Uterus (tissue), 4 donors: ENCODE results near the gene PEX10. TPM values are rescaled to one million over a fixed set of nuclear protein-coding genes. Genes with fewer than 3 reads are reported as not detected.

Source experiments
- DNase-seq, 2 donors: peaks; one replicate each; pipeline ENCODE4 v3.0.0-alpha.2; 2019 to 2020
- H3K27ac ChIP-seq, 2 donors: fragments of 200-600 bp; sonication (generic); 1 replicate in 1 of 2; 2 replicates in 1 of 2; pipeline ENCODE4 v1.5.1; 2016 to 2018
- H3K27me3 ChIP-seq, 2 donors: fragments of 200-600 bp; sonication (generic); one replicate each; pipeline ENCODE4 v1.5.1; 2018 to 2019; ENCODE audit warnings: control low read depth in 1 of 2
- H3K36me3 ChIP-seq, 2 donors: fragments of 200-600 bp; sonication (generic); one replicate each; pipeline ENCODE4 v1.5.1; 2019; ENCODE audit warnings: control low read depth in 1 of 2
- H3K4me1 ChIP-seq, 2 donors: fragments of 200-600 bp; sonication (generic); one replicate each; pipeline ENCODE4 v1.5.1; 2018 to 2019; ENCODE audit warnings: control low read depth in 1 of 2
- H3K4me3 ChIP-seq, 2 donors: fragments of 200-600 bp; sonication (generic); 1 replicate in 1 of 2; 2 replicates in 1 of 2; pipeline ENCODE4 v1.5.1; 2018 to 2019; ENCODE audit warnings: mild to moderate bottlenecking in 1 of 2
- H3K9me3 ChIP-seq, 2 donors: fragments of 200-600 bp; sonication (generic); one replicate each; pipeline ENCODE4 v1.5.1; 2019; ENCODE audit warnings: control low read depth in 1 of 2
- CTCF ChIP-seq, 4 experiments: fragments of 200-600 bp in 2 of 4; fragments of 450-650 bp in 2 of 4; sonication (generic) in 2 of 4; IDR thresholded peaks; one replicate each; pipeline ENCODE4 v1.5.1; 2016 to 2019; ENCODE audit warnings: antibody characterized with exemption in 4 of 4, mild to moderate bottlenecking in 2 of 4, moderate library complexity in 1 of 4
- POLR2A ChIP-seq, 2 donors: fragments of 450-650 bp; IDR thresholded peaks; one replicate each; pipeline ENCODE4 v1.6.1; 2016; ENCODE audit warnings: antibody characterized with exemption in 2 of 2, mild to moderate bottlenecking in 1 of 2, moderate library complexity in 1 of 2
- intact Hi-C: fragments of 100-400 bp; cut with DNase I; formaldehyde crosslinking; loops from one replicate; pipeline ENCODE4 v1.15.1; 2023; ENCODE audit warnings: low total_unique reads
- total RNA-seq, 4 donors: library from RNA; depleted of rRNA in 3 of 4; stranded (reverse); fragments of >200 nt in 3 of 4; gene quantifications; one replicate each; pipeline versions ENCODE4 v1.1.0 to v1.2.4, GENCODE V29; 2014 to 2023
- donor health status: DM: yes; HTN: yes; CAD: no.

The PEX10 gene
- total RNA-seq, 4 donors from 2014 or later = 0.77 to 23.6 (median 13.2) TPM

- intact Hi-C loops = no loop called here
- no peak for TF ChIP-seq POLR2A (IDR thresholded peaks at IDR 0.05)
- TF ChIP-seq CTCF (IDR thresholded peaks at IDR 0.05) = no peak
- H3K27ac ChIP-seq = no peak overlapping the region
- no peaks in the 10 kb centered on the region for H3K36me3 ChIP-seq
- DNase-seq = no peak
- no peaks in the 10 kb centered on the region for H3K9me3 ChIP-seq
- H3K4me1 ChIP-seq = no peaks in the 10 kb centered on the region
- H3K27me3 ChIP-seq = no peaks in the 10 kb centered on the region
- H3K4me3 ChIP-seq = no peak overlapping the region
Measured at GRCh38 chr1:2363847-2364513, 48.4 kb downstream of the PEX10 start.

- no peak for TF ChIP-seq POLR2A (IDR thresholded peaks at IDR 0.05)
- no peak for TF ChIP-seq CTCF (IDR thresholded peaks at IDR 0.05)
- DNase-seq = no peak
- no peaks in the 10 kb centered on the region for H3K9me3 ChIP-seq
- H3K36me3 ChIP-seq = no peaks in the 10 kb centered on the region
- no peak overlapping the region for H3K27ac ChIP-seq
- H3K27me3 ChIP-seq = no peaks in the 10 kb centered on the region
- no peak overlapping the region for H3K4me3 ChIP-seq
- H3K4me1 ChIP-seq = no peaks in the 10 kb centered on the region
- intact Hi-C loops = no loop called here
Measured at GRCh38 chr1:2360588-2361364, 51.6 kb downstream of the PEX10 start.

GRCh38 chr1:2358651-2359640, 53.4 kb downstream of the PEX10 start:
- no peak for DNase-seq
- intact Hi-C loops = no loop called here

GRCh38 chr1:2358072-2358471, 54.3 kb downstream of the PEX10 start:
- Histone ChIP-seq H3K27ac (no peak overlapping the region), H3K4me3 (no peak overlapping the region), H3K4me1 (no peaks in the 10 kb centered on the region), H3K27me3 (no peaks in the 10 kb centered on the region), H3K9me3 (no peaks in the 10 kb centered on the region), H3K36me3 (no peaks in the 10 kb centered on the region)
- intact Hi-C loops = no loop called here
- DNase-seq = no peak
- TF ChIP-seq CTCF (IDR thresholded peaks at IDR 0.05) (no peak), POLR2A (IDR thresholded peaks at IDR 0.05) (no peak)

More at GRCh38 chr1:2358651-2359640, 53.4 kb downstream of the PEX10 start:
- Histone ChIP-seq H3K4me1 (no peaks in the 10 kb centered on the region), H3K27ac (no peak overlapping the region), H3K4me3 (no peak overlapping the region), H3K27me3 (no peaks in the 10 kb centered on the region), H3K9me3 (no peaks in the 10 kb centered on the region), H3K36me3 (no peaks in the 10 kb centered on the region)
- TF ChIP-seq CTCF (IDR thresholded peaks at IDR 0.05) (no peak), POLR2A (IDR thresholded peaks at IDR 0.05) (no peak)
